ENCODE data around the gene C4orf51.

C4orf51 gene

GRCh38 chr4:145716200-145716599, 36.3 kb downstream of the C4orf51 start:
- DNase-seq, result no peak

- no peak for DNase-seq
Measured at GRCh38 chr4:145716661-145717200, 36.8 kb downstream of the C4orf51 start.

DNA sequence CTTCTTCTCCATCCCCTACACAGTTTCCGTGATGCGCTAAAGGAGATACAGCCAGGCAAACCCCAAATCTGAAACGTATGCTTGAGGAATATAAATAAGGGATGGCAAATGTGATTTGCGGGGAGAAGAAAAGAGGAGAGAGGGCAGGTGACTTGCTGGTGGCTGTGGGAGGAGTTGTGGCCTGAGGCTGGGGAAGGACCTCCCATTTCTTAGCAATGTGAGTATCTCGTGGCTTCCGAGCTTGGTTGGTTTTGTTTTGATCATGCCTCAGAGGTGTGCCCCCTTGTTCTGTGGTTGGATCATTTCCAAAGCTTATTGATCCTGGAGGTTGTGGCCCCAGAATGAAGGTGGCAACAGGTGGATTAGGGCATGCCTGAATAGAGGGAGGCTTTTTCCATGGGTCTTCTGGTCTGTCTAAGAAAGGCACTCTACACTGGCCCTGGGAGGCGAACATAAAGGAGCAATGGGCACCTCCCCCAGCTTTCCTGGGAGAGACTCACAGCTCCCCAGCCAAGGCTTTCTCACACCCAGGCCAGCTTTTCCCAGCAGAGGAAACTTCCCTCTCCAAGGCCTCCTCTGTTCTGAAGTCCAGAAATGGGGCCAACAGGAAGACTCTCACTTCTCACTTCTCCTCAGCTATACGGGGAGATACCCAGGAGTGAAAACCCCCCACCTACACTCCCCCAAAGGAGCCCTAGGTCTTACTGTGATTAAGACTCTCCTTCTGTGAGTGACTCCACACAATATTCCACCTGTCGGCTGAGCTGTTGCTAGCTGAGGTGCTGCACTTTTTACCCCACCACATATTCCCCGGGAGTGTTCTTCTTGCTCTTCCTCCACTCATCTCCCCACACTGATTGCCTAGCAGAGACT, 40.0 kb downstream of the C4orf51 start:
- DNase-seq, result no peak

- DNase-seq, result no peak
Measured at GRCh38 chr4:145720656-145721055, 40.7 kb downstream of the C4orf51 start.

DNA sequence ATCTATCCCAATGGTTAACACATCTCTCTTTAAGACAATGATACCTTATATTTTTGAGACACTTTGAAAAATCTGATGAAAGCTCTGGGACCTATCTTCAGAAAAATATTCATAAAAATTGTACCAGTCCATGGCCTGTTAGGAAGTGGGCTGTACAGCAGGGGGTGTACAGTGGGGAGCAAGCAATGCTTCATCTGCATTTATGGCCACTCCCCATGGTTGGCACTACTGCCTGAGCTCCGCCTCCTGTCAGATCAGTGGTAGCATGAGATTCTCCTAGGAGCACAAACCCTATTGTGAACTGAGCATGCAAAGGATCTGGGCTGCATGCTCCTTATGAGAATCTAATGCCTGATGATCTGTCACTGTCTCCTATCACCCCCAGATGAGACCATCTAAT, 42.6 kb downstream of the C4orf51 start:
- DNase-seq, result no peak

DNA sequence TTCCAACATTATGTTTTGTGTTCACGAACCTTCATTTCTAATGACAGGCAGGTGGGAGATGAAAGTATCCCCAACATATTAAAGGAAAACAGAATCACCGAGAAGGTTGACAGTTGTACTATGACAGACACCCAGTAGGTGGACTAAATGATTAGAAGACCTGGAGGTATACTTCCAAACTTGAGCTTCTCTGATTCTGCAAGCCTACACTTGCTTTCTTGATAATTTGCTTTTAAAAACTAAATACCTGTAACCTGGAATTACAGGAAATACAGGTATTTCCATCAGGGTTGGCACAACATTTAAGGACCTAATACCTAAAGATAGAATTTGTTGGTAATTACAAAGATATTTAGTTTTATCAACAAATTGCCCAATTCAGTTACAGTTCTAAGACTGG, 43.4 kb downstream of the C4orf51 start:
- DNase-seq, result no peak

- no peak for DNase-seq
Measured at GRCh38 chr4:145730026-145730425, 50.1 kb downstream of the C4orf51 start.

DNA sequence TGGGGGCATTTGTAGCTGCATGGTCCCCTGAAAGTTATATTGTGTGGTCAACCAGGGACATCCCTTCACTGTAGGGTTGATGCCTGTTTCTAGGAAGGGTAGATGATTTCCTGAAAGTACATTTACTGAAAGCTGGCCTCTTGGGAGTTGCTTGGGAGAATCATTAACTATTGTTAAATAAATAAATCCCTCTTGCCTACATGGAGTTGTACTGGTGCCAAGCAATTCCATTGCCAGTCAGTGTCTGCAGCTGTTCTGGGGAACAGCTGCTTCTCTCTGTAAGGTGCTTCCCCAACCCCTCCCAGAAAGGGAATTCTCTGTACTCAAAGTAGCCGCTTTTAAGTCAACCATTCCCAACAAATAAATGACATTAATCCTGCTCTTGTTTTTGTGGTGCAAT, 51.1 kb downstream of the C4orf51 start:
- no peak for DNase-seq

DNA sequence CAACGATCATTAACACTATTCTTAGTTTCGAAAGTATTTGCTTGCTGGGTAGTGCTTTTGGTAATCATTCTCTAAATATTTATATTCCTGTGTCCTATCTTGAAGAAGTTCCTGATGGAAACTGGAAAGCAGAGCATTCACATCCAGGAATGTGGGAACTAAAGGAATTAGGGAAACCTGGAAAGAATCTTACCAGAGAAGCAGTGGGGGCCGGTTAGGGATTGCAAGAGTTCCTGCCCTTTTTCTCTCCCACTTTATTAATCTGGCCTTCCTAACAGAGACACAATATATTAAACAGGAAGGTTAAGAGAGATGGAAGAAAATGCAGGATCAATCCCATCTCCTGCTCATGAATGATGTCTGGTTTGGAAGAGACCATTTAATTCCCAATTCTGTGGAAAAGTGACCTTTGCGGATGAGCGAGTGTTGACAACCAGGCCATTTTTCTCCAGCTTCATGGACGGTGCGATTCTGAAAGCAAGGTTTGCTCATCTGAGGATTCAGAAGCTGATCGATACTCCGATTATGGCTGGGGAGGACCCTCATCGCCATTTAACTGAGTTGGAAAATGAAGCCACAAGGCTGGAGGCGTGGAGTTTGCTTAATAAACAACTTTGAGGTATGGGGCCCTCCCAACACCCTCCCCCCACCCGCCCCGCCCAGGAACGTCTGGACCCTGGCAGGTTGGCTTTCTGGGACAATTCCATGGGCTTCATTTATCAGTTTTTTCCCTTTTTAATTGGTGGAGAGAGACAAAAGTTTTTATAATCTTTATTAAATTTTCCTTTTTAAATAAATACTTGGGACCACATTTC, 52.3 kb downstream of the C4orf51 start:
- DNase-seq, result no peak

DNA sequence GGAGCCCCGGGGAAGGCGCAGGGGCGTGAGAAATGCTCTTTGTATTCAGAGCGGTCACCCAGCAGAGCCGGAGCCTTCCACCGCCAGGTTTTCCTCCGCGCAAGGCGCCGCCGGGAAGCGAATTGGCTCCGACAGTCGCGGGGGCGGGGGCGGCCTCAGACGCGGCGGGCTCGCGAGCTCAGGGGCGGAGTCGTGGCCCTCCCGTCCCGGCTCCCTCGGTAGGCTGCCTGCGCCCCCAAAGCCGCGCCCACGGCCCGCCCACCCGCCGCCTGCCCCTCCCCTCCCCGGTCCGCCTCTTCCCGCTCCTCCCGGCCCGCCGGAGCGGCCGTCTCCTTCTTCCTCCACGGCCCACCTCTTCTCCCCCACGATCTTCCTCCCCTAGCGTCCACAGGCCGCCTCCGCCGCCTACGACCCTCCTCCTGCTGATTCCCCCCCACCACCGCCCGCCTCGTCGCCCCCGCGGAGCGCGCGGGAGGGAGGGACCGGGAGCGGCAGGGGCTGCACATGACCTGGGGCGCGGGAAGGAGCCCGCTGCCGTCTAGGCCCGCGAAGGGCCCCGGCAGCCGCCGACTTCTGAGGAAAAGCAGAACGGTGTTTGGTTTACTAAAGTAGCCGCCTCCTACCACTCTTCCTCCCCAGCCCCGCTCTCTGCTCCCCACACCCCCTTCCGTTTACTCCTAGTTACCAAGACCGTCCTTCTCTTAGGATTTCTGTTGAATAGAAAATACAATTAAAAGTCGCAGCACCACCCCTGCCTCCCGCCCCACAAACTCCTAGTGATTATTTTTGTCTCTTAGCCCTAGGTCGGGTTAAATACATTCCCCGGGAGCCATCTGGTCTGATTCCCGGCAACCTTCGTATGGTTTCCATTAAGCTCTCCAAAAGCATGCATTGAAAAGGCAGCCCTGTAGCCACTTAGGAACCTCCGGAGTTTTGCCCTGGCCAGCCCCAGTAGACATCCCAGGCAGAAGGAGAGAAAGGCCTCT, 53.2 kb downstream of the C4orf51 start:
- peak; percentile 86 to 89 for DNase-seq

DNA sequence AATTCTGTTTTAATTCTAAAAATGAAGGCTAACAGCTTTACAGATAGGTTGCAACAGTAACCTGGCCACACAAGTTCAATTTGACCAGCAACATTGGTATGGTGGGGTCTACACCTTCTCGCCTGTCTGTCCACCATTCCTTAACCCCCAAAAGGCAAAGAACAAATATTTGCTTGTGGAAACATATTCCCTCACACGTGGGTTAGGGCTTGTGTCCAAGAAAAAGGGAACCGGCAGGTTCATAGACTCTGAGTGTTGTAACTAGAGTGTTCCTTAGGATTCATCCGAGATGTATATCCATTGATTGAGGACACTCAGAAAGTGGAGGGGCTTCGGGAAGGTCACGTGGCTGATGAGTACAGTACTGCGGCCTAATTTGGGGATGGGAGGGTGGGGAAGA, 54.1 kb downstream of the C4orf51 start:
- no peak for DNase-seq

- no peak for DNase-seq
Measured at GRCh38 chr4:145734576-145735346, 54.8 kb downstream of the C4orf51 start.

DNA sequence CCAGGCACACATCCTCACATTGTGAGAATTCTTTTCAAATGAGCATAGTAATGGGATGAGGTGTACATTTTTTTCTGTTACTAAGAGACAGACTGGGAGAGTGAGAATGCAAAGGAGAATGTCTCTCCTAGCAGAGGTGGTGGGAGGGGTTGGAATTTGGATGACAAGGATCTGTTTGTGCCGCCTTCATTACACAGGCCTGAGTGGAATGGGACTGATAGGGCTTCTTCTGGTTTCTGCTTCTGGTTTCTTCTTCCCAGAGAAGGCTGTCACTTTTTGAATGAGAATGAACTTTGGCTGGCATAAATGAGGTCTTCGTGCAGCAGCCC, 55.4 kb downstream of the C4orf51 start:
- DNase-seq, result no peak

DNA sequence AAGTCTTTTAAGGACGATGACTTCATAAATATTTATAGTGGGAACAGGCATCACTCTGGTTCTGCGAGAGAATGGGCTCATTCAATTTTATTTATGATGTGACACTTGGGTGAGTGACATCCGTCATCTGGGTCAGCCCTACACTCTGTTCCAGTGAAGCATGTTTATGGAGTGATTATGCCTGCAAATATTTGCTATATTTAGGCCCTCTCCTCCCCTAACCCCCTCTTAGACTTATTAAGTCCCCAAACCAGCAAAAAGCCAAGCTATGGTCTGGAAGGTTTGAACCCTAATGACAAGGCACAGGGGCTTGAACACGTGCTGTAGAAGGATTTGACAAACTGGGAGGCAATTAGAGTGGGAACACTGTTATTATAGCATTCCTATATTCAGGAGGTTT, 55.9 kb downstream of the C4orf51 start:
- DNase-seq, result no peak

- no peak for DNase-seq
Measured at GRCh38 chr4:145736241-145736831, 56.4 kb downstream of the C4orf51 start.

- DNase-seq, result no peak
Measured at GRCh38 chr4:145739845-145740244, 59.9 kb downstream of the C4orf51 start.

- no peak for DNase-seq
Measured at GRCh38 chr4:145740806-145741205, 60.9 kb downstream of the C4orf51 start.

- no peak for DNase-seq
Measured at GRCh38 chr4:145743641-145744040, 63.7 kb downstream of the C4orf51 start.

DNA sequence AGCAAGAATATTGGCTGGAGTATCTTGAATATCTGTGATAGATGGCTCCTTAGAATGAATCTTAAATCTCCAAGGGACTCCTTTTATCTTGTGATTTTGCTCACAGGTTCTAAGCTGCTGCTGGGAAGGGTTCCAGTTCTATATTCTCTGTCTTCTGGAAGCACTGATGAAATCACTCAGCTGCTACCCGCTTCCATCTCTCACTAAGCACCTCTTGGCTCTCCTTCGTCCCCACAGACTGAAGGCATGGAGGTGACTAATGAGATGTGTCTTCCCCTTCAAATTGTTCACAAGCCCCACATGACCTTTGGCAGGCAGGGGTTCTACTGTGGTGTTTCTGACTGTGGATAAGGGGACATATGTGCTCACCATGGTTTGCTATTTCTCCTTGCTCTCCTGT, 75.9 kb downstream of the C4orf51 start:
- DNase-seq, result no peak

DNA sequence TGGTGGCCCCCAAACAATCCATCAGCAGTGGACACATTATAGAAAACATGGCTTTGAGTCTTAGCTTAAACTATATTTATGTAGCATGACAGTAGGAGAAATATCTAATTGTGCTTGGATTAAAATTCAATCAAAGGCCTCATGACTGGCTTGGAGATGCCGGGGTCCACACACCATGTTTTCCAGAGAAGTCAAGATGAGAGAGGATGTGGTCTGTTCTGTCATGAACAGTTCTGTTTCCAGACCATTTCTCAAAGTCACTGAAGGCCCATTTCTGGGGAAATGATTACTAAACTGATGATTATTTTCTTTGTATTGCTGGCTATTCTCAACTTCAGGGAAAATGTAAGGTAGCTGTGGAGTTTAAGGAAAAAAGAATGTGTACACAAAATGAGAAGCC, 76.3 kb downstream of the C4orf51 start:
- no peak for DNase-seq

DNA sequence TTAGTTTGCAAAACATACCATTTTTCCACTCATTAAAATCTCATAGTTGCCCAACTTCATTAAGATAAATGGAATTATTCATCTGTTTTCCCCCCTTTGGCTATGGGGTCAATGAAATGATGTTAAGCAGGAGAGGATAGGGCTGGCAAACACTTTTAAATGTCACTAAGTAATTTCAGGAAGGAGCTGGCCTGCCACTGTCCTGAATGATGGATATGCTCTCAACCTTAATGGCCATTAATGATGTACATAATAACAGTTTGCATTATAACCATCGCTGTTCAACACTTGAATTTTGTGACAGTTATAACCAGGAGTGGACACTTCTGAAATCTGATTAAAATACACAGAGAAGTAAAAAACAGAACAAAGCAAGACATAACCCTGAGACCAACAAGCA, 77.2 kb downstream of the C4orf51 start:
- no peak for DNase-seq

DNA sequence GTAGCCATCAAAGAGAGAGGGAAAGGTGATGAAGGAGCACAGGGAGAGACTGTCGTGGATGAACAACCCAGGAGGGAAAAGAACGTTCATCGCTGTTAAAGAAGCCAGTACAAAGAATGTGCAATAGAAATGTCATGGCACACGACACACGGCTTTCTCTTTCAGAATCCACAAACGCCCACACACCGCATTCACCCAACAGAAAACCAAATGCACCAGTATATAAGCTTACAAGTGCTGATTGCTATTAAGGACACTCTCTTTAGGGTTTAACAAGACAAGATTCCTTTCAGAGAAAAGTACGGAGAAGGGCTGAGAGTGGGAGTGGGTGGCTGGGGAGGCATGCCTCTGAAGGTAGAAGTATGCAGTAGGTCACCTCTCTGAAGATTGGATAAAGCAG, 80.2 kb downstream of the C4orf51 start:
- DNase-seq, result no peak
